Gastroesophageal sphincter (tissue), 3 donors: ENCODE results near the gene SHISAL1.

Experiments
- EP300 ChIP-seq: sonication (generic); formaldehyde crosslinking; IDR thresholded peaks from one replicate; pipeline ENCODE4 v1.6.1; 2017; ENCODE audit warnings: antibody characterized with exemption, mild to moderate bottlenecking
- POLR2A ChIP-seq, 2 donors: fragments of 450-650 bp; IDR thresholded peaks; one replicate each; pipeline ENCODE4 v1.6.1; 2017; ENCODE audit warnings: antibody characterized with exemption in 2 of 2, mild to moderate bottlenecking in 2 of 2, moderate library complexity in 1 of 2
- POLR2AphosphoS5 ChIP-seq: sonication (generic); formaldehyde crosslinking; IDR thresholded peaks from one replicate; pipeline ENCODE4 v1.6.1; 2017; ENCODE audit warnings: antibody characterized with exemption
- TF ChIP-seq, protein P1 (sequence below), 4 experiments: fragments of 200-600 bp in 2 of 4; fragments of 450-650 bp in 2 of 4; sonication (generic) in 1 of 4; IDR thresholded peaks; one replicate each; pipeline ENCODE4 v1.5.1; 2017 to 2019; ENCODE audit warnings: antibody characterized with exemption in 4 of 4, mild to moderate bottlenecking in 2 of 4, moderate library complexity in 2 of 4

DNA sequence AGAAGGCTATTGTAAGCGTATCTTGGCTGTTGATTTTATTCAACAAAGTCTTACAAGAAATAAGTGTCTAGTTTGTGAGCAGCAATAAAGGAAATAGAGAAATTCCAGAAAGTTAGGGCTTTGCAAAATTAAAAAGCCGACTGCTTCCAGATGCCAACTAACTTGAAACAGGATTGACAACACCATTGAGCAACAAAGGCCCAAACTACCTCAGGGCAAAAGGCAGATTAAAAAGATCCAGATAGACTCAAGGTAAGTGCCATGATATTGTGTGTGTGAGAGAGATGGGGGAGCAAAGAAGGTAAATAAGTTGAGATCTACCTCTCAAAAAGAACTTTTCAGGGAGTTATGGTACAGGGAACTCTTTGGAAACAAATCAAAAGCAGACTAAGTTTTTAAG is 82.9 kb downstream of the SHISAL1 start:
- TF ChIP-seq, protein P1, sequence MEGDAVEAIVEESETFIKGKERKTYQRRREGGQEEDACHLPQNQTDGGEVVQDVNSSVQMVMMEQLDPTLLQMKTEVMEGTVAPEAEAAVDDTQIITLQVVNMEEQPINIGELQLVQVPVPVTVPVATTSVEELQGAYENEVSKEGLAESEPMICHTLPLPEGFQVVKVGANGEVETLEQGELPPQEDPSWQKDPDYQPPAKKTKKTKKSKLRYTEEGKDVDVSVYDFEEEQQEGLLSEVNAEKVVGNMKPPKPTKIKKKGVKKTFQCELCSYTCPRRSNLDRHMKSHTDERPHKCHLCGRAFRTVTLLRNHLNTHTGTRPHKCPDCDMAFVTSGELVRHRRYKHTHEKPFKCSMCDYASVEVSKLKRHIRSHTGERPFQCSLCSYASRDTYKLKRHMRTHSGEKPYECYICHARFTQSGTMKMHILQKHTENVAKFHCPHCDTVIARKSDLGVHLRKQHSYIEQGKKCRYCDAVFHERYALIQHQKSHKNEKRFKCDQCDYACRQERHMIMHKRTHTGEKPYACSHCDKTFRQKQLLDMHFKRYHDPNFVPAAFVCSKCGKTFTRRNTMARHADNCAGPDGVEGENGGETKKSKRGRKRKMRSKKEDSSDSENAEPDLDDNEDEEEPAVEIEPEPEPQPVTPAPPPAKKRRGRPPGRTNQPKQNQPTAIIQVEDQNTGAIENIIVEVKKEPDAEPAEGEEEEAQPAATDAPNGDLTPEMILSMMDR (IDR thresholded peaks at IDR 0.05) = no peak
- TF ChIP-seq POLR2A (IDR thresholded peaks at IDR 0.05) = no peak
- TF ChIP-seq EP300 = no peak
- no peak for TF ChIP-seq POLR2AphosphoS5
